Heart left ventricle (tissue), 13 donors: ENCODE data around the gene SLC2A9.

Source experiments
- CTCF ChIP-seq, 12 donors: fragments of 200-600 bp; sonication (generic) in 4 of 12; IDR thresholded peaks; one replicate each; pipeline versions ENCODE4 v1.5.0 to v1.8.0; 2018 to 2022; ENCODE audit warnings: antibody characterized with exemption in 12 of 12, mild to moderate bottlenecking in 5 of 12
- POLR2A ChIP-seq, 2 donors: fragments of 450-650 bp; IDR thresholded peaks; one replicate each; pipeline ENCODE4 v1.6.1; 2017; ENCODE audit warnings: antibody characterized with exemption in 2 of 2, mild to moderate bottlenecking in 2 of 2, moderate library complexity in 2 of 2
- donor health status: ischemic (EF 13 %, LVEDD 7.1; RV severe dilation, severe dysfunction).
- donor health status: DM: no; HTN: yes; CAD: no.
- donor health status: DM: no; HTN: no; CAD: no.
- donor health status: ischemic (EF 25% LVEDD 6.9; RV normal size, moderate dysfunction).
- donor health status: ischemic (EF 25% LVEDD 5.7; RV mildly dilated, moderate dysfunction).
- donor health status: ischemic (EF 35%, LVEDD 5.7; RV mildly dilated, moderate dysfunction).
- donor health status: nonischemic (EF 11% LVEDD 7.7; RV severe dilation, severe dysfunction).
- donor health status: DM: yes; HTN: yes; CAD: no.
- donor health status: PGD.
- donor health status: ischemic (EF 29% LVEDD 5.4; RV normal size, mild dysfunction).
- donor health status: nonischemic (EF 23%, LVEDD 6.1; RV moderate dilation, normal function).

- TF ChIP-seq CTCF (IDR thresholded peaks at IDR 0.05) (no peak), POLR2A (IDR thresholded peaks at IDR 0.05) (no peak)
Measured at GRCh38 chr4:9877123-9877522, 144.2 kb downstream of the SLC2A9 start.
